ENCODE data around the gene SETDB2. TPM values are rescaled to one million over a fixed set of nuclear protein-coding genes. Genes with fewer than 3 reads are reported as not detected.

The SETDB2 gene
- polyA plus RNA-seq, 1 donor (not counting 4 experiments of a cell fraction or from before 2014, with no cell fraction given) = 5.6 TPM

DNA sequence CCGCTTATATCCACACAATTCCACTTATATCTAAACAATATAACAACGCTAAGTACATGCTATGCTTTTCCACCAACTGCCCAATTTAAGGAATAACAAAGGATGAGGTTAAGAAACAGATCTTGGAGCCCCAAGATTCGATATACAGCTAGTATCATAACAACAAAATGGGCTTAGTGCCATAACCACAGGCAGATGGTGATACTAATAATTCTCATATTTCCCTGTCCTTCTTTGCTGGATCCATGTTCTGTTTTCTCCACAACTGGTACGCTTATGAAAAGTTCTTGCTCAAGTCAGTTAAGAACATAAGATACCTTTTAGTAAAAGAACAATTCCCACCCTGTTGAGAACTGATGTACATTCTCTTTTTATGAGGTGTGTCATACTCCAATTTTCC is 34.1 kb upstream of the SETDB2 start:
- no peak overlapping the region for H3K4me3 ChIP-seq (ENCODE audit: control insufficient read depth in 2 of 3, extremely low read depth in 1 of 3, insufficient read depth in 2 of 3, low read depth in 1 of 3, low read length in 3 of 3)
- no peak for DNase-seq (ENCODE audit: low read depth, low spot score)

DNA sequence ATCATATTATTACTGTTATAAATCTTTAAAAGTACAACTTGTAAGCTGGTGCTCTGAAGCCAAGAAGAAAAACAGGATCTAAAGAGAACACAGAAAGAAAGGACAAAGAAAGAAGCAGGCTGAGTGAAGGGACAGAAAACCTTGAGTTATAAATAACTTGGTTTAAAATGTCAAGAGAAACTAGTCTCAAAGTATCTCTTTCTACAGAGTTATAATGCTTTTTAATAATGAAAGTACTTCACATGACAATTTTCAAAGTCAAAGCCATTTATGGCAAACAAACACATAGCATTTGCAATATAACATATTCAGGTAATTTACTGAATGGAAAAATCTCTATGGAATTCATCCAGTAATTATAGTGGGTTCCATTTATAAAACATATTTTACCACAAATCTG is 33.6 kb upstream of the SETDB2 start:
- Histone ChIP-seq H3K9ac (ENCODE audit: control insufficient read depth, extremely low read depth, insufficient read depth, low read length) (no peak overlapping the region), H3K4me2 (ENCODE audit: control insufficient read depth, extremely low read depth, insufficient read depth, low read depth, low read length) (no peak overlapping the region), H3K9me1 (ENCODE audit: control insufficient read depth, extremely low read depth, insufficient read depth, low read length) (no peaks in the 10 kb centered on the region), H3K4me3 (ENCODE audit: control insufficient read depth in 2 of 3, extremely low read depth in 1 of 3, insufficient read depth in 2 of 3, low read depth in 1 of 3, low read length in 3 of 3) (no peak overlapping the region), H3K27me3 (ENCODE audit: control insufficient read depth, extremely low read depth, insufficient read depth, low read length) (no peaks in the 10 kb centered on the region), H3K27ac (ENCODE audit: control insufficient read depth, insufficient read depth, low read length) (no peak overlapping the region), H3K9me3 (ENCODE audit: control insufficient read depth, low read depth, low read length) (no peaks in the 10 kb centered on the region), H4K20me1 (ENCODE audit: control insufficient read depth, extremely low read depth, insufficient read depth, low read length) (no peaks in the 10 kb centered on the region), H3K79me2 (ENCODE audit: control insufficient read depth, insufficient read depth, low read length) (no peaks in the 10 kb centered on the region), H3K36me3 (ENCODE audit: control insufficient read depth in 2 of 2, extremely low read depth in 1 of 2, insufficient read depth in 2 of 2, low read length in 2 of 2) (no peaks in the 10 kb centered on the region), H3K4me1 (ENCODE audit: control insufficient read depth, extremely low read depth, insufficient read depth, low read length) (no peaks in the 10 kb centered on the region), H2AFZ (ENCODE audit: control insufficient read depth, low read length) (no peak overlapping the region)
- FAIRE-seq (no peak), DNase-seq (ENCODE audit: low read depth, low spot score) (no peak)
- TF ChIP-seq, protein P1, sequence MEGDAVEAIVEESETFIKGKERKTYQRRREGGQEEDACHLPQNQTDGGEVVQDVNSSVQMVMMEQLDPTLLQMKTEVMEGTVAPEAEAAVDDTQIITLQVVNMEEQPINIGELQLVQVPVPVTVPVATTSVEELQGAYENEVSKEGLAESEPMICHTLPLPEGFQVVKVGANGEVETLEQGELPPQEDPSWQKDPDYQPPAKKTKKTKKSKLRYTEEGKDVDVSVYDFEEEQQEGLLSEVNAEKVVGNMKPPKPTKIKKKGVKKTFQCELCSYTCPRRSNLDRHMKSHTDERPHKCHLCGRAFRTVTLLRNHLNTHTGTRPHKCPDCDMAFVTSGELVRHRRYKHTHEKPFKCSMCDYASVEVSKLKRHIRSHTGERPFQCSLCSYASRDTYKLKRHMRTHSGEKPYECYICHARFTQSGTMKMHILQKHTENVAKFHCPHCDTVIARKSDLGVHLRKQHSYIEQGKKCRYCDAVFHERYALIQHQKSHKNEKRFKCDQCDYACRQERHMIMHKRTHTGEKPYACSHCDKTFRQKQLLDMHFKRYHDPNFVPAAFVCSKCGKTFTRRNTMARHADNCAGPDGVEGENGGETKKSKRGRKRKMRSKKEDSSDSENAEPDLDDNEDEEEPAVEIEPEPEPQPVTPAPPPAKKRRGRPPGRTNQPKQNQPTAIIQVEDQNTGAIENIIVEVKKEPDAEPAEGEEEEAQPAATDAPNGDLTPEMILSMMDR (optimal IDR thresholded peaks at IDR 0.05 in 1 of 3, IDR thresholded peaks at IDR 0.05 in 1 of 3, conservative IDR thresholded peaks at IDR 0.05 in 1 of 3; ENCODE audit: extremely low read depth in 1 of 3, insufficient read depth in 2 of 3, low read length in 3 of 3) = no peak
- dilution Hi-C loops (cut with MboI; ENCODE audit: extremely low pct_ligation_motif_present, low sequenced_read_pairs) = no loop called here

More for the DNA sequence above, 34.1 kb upstream of the SETDB2 start:
- H3K9me1 ChIP-seq (ENCODE audit: control insufficient read depth, extremely low read depth, insufficient read depth, low read length) = no peaks in the 10 kb centered on the region
- no peak overlapping the region for H3K9ac ChIP-seq (ENCODE audit: control insufficient read depth, extremely low read depth, insufficient read depth, low read length)
- no peaks in the 10 kb centered on the region for H3K27me3 ChIP-seq (ENCODE audit: control insufficient read depth, extremely low read depth, insufficient read depth, low read length)
- no peaks in the 10 kb centered on the region for H3K9me3 ChIP-seq (ENCODE audit: control insufficient read depth, low read depth, low read length)
- H3K27ac ChIP-seq (ENCODE audit: control insufficient read depth, insufficient read depth, low read length) = no peak overlapping the region
- no peaks in the 10 kb centered on the region for H4K20me1 ChIP-seq (ENCODE audit: control insufficient read depth, extremely low read depth, insufficient read depth, low read length)
- FAIRE-seq = no peak
- H2AFZ ChIP-seq (ENCODE audit: control insufficient read depth, low read length) = no peak overlapping the region
- TF ChIP-seq, protein P1 (optimal IDR thresholded peaks at IDR 0.05 in 1 of 3, IDR thresholded peaks at IDR 0.05 in 1 of 3, conservative IDR thresholded peaks at IDR 0.05 in 1 of 3; ENCODE audit: extremely low read depth in 1 of 3, insufficient read depth in 2 of 3, low read length in 3 of 3) = no peak
- TF ChIP-seq EZH2 (IDR thresholded peaks at IDR 0.05; ENCODE audit: low read length) = no peak
- no peaks in the 10 kb centered on the region for H3K4me1 ChIP-seq (ENCODE audit: control insufficient read depth, extremely low read depth, insufficient read depth, low read length)
- no peak overlapping the region for H3K4me2 ChIP-seq (ENCODE audit: control insufficient read depth, extremely low read depth, insufficient read depth, low read depth, low read length)
- dilution Hi-C loops (cut with MboI; ENCODE audit: extremely low pct_ligation_motif_present, low sequenced_read_pairs) = no loop called here
- no peaks in the 10 kb centered on the region for H3K79me2 ChIP-seq (ENCODE audit: control insufficient read depth, insufficient read depth, low read length)
- no peaks in the 10 kb centered on the region for H3K36me3 ChIP-seq (ENCODE audit: control insufficient read depth in 2 of 2, extremely low read depth in 1 of 2, insufficient read depth in 2 of 2, low read length in 2 of 2)

All from keratinocyte (primary cell).